OCI-LY7 (cell line): ENCODE results near the gene AK5.

Source experiments
- CTCF ChIP-seq: fragments of 200-600 bp; sonication (generic); conservative IDR thresholded peaks from 2 replicates; pipeline ENCODE4 v1.5.1; 2014; ENCODE audit warnings: mild to moderate bottlenecking, antibody characterized with exemption, low read length, moderate library complexity, mixed read lengths
- EZH2phosphoT487 ChIP-seq: fragments of 200-600 bp; sonication (generic); IDR thresholded peaks from 2 replicates; pipeline ENCODE4 v1.6.1; 2018; ENCODE audit warnings: low read depth, borderline replicate concordance, mild to moderate bottlenecking, mixed run types, antibody characterized with exemption, low read length, moderate library complexity, mixed read lengths

GRCh38 chr1:77399250-77400086, 117.6 kb downstream of the AK5 start:
- no peak for TF ChIP-seq CTCF
- TF ChIP-seq EZH2phosphoT487: no peak
